GM19023 (cell line): ENCODE measurements around the gene SIGLEC10.
A peak's percentile ranks its signal among the peaks of the same experiment; 100 is the strongest.
"Not testable (repeated sequence)": the region's sequence is repeated elsewhere in the genome, so short reads cannot be mapped to it uniquely, and the experiment has no call there.

Experiments used
- ATAC-seq: cut with Tn5 transposase; IDR thresholded peaks from one replicate; pipeline ENCODE4 v1.9.1; 2021; ENCODE audit warnings: mild to moderate bottlenecking, moderate library complexity; ENCODE audit not compliant: unreplicated experiment

SIGLEC10 gene

DNA sequence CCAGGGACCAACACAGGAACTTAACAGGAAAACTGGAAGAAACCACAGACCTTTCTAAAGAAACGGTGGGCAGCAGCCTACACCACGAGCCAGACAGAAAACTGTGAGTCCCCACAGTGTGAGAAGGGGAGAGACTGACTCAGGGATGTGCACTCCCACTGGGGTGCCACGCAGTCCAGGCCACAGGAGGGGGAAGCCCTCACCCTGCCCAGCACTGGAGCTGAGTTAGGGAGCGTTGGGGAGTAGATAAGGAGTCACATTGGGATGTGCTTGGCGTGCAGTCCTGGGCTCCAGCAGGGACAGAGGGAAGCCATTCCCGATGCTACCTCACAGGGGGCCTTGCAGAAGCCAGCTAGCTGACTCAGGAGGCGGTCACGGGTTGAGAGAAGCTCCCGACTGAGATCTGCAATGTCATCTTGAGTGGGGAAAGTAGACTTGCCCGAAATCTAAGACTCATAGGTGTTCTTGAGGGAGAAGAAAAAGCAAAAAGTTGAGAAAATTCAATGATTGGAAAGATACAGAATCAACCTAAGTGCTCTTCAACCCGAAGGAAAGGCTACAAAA is 23.5 kb upstream of the SIGLEC10 start:
- no peak for ATAC-seq

DNA sequence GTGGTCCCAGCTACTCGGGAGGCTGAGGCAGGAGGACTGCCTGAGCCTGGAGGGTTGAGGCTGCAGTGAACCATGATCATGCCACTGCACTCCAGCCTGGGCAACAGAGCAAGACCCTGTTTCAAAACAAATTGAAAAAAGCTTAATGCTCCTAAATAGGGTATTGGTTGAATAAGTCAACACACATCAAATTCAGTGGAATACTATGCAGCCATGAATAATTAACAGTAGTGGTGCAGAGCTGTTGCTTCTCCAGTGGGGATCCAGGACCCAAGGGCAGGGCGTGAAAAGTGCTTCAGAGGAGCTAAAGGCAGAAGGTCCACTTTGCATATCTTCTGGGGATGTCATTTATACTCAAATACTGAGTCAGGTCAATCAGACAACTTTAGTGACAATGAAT is 22.6 kb upstream of the SIGLEC10 start:
- no peak for ATAC-seq

DNA sequence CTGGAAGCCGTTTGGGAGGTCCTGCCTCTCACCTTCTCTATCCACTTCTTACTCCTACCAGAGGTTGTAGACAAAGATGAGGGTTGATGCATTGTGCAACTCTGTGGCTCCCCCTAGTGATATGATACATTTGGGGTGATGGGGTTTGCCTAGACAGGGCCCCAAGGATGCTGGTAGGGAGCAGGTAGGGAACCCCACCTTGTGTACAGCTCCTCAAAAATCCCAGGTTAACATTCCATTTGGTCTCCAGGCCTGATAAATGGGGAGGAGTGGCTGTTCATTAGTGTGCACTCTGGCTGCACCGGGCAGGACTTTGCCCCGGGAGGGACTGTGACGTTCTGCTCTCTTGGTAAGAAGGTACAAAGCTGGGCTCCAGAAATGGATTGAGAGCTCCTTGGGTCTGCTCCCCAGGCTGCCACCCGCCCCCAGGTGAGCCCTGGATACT is 21.6 kb upstream of the SIGLEC10 start:
- ATAC-seq = no peak

DNA sequence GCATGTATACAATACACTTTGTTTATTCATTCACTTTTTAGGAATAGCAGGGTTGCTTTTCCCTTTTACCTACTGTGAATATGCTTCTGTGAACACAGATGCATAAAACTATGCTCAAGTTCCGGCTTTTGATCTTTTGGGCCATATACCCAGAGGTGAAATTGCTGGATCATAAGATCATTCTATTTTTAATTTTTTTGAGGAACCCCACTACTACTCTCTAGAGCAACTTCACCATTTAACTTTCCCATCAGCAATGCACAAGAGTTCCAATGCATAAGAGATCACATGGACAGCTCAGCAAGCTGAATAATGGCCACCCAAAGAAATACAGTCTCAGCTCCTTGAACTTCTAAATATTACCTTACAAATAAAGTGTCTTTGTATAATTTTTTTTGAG is 17.0 kb upstream of the SIGLEC10 start:
- ATAC-seq = no peak

DNA sequence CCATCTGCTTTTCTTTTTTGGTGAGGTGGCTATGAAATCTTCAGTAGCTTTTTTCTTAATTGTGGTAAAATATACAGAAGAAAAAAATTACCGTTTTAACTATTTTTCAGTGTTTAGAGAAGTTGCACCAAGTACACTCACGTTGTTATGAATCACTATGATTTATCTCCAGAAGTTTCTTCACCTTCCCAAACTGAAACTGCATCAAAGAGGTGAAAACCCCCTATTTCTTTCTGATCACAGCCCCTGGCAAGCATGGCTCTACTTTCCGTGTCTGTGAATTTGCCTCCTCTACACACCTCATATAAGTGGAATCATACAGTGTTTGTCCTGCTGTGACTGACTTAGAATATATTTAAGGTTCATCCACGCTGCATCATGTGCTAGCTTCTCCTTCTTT is 15.6 kb upstream of the SIGLEC10 start:
- no peak for ATAC-seq

DNA sequence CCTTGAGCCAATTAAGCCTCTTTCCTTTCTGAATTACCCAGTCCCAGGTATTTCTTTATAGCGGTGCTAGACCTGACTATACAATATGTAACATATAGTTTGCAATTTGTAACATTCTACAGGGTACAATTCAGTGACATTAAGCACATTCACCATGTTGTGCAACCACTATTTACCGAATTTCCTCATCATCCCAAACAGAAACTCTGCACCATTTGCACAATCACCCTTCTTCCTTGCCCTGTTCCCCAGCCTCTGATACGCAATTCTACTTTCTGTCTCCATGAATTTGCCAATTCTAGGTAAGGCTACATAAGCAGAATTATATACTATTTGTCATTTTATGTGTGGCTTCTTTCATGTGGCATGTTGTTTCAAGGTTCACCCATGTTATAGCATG is 13.7 kb upstream of the SIGLEC10 start:
- no peak for ATAC-seq

DNA sequence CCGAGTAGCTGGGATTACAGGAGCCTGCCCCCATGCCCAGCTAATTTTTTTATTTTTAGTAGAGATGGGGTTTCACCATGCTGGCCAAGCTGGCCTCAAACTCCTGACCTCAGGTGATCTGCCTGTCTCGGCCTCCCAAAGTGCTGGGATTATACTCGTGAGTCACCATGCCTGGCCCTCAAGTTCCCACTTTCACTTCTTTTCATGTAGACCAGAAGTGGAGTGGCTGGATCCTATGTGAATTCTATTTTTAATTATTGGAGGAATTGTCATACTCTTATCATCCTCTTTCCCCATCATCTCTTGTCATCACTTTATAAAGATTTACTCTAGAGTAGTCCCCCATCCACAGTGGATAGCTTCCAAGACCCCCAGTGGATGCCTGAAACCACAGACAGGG is 12.8 kb upstream of the SIGLEC10 start:
- no peak for ATAC-seq

DNA sequence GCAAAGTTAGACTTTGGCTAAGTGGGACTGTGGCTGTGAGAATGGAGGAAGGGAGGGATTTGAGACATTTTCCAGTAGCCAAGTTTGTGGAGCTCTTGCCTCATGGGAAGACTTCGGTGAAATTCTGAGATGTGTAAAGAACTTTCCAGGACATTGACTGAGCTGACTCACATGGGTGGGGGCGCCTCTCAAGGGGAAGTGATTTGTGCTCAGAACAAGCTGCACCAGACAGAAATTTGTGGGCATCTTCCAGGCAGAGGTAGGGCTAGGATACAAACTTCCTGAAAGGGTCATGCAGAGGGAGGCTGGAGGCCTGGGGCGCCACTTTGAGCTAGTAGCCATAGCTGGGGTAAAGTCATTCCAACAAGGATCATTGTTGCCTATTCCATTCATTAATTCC is 9.8 kb upstream of the SIGLEC10 start:
- no peak for ATAC-seq

DNA sequence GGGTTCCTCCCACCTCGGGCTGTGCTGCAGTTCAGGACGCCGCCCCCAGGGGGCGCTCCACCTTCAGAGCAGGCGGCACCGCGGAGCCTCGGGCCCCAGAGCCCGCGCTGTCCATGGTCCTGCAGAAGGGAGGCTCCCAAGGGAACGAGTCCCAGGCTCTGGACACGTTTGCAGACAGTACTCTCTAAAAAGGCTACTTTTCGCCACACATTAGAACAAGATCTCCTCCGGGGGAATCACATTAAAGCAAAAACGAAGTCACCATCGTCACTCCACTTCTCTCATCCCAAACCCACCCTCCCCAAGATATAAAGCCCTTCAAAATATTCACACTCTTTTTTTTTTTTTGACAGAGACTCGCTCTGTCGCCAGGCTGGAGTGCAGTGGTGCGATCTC is 4.6 kb upstream of the SIGLEC10 start:
- no peak for ATAC-seq

DNA sequence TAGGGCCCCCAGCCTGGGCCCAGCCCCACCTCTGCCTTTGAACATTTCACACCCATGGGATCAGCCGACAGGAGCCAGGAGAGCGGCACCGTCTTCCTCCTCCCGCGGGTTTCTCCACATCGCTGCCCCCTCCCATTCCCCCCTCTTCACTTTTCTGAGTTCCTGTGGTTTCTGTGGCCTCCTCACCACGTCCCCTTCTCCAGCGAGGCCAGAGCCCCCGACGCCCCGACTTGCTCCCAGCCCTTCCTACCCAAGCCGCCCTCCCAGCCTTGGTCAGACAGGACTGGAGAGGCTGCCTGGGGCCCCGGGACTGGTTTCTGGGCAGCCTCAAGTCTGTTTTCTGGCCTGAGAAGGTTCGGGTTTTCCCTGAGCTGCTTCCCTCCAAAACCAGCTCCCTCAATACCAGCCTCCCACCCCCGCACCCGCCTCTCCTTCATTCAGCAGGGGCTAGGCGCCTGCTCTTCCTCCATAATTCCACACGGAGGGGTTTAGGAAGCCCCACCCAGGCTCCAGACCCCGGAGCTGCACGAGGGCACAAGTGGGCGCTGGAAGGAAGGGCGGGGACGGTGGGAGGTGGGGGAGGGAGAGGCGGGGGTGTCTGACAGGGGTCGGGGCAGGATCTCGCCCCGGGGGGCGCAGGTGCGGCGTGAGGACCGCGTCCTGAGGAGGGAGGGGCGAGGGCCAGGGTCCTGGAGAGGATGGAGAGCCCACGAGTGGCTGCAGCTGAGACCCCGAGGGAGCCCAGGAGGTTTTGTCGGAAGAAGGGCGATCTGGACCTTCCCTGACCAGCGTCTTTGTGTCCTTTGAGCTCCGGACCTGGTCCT is 4.0 kb upstream of the SIGLEC10 start:
- no peak for ATAC-seq

DNA sequence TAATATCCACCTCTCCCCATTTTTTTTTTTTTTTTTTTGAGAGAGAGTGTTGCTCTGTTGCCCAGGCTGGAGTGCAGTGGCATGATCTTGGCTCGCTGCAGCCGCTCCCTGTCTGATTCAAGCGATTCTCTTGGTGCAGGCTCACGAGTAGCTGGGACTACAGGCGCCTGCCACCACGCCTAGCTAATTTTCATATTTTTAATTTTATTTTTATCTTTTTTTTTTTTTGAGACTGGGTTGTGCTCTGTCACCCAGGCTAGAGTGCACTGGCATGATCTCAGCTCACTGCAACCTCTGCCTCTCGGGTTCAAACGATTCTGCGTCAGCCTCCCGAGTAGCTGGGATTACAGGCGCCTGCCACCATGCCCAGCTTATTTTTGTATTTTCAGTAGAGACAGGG is 3.1 kb upstream of the SIGLEC10 start:
- not testable (repeated sequence) for ATAC-seq

DNA sequence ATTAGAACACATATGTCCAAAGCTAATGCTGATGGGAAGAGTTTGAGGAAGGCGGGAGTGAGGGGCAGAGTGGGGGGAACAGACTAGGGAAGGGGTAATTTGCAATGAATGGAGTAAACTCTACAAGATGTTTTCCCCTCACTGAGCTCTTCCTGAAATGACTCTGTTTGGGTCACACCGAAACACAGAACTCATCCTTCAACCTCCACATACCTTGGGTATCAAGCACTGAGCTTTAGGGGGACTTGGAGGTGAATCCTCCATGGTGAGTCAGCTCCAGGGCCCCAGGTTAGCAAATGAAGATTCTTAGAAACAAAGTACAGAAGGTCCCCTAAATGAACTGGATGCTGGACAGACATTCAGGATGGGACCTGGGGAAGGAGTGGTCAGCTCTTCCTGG is 1.3 kb upstream of the SIGLEC10 start:
- no peak for ATAC-seq

DNA sequence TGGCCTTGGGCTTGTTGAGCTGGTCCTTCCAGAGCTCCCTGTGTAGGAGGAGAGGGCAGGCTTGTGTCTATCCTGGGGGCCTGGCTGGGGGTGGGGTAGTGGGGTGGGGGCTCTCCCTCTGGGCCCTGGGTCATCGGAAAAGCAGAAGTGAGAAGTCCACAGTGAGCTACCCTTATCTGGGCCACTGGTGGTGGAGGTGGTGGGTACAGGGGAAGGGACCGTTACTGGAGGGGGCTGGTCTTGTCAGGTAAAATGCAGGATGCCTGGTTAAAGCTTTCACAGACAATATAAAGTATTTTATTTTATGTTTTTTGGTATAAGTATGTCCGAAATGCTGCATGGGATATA is 342 bp upstream of the SIGLEC10 start:
- peak; percentile 24 for ATAC-seq

DNA sequence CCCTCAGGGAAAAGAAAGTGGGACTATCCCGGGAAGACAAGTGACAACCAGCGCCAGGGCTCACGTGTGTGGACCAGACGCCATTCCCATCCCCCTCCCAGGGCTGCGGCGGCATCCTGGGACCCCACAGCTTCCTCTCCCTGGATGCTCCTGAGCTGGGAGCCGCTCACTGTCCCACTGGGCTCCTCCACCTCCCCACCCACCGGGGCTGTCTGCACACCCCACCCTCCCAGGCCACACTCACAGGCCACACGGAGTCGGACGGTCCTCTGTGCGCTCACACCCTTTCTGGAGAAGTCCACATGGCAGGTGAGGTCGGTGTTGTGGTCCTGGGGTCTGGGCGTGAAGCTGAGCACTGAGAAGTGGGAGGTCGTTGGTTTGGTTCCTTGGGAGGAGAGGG is 1.0 kb downstream of the SIGLEC10 start:
- ATAC-seq = not testable (repeated sequence)

DNA sequence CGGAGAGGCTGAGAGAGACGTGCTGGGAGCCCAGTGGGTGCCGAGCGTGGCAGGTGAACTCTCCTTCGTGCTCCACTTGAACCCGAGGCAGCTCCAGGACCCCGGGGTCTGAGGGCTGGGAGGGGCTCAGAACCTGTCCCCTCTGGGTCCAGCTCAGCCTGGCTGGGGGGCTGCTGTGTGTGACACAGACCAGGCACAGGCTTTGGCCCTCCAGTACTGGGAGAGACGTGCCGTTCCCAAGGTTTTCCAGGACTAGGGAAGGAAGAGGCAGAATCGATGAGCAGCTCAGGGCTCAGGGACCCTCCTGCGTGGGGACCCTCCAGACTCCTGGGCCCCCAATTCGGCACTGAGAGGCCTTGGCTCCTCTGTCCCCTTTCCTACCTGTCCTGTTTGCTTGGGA is 2.3 kb downstream of the SIGLEC10 start:
- ATAC-seq = no peak

DNA sequence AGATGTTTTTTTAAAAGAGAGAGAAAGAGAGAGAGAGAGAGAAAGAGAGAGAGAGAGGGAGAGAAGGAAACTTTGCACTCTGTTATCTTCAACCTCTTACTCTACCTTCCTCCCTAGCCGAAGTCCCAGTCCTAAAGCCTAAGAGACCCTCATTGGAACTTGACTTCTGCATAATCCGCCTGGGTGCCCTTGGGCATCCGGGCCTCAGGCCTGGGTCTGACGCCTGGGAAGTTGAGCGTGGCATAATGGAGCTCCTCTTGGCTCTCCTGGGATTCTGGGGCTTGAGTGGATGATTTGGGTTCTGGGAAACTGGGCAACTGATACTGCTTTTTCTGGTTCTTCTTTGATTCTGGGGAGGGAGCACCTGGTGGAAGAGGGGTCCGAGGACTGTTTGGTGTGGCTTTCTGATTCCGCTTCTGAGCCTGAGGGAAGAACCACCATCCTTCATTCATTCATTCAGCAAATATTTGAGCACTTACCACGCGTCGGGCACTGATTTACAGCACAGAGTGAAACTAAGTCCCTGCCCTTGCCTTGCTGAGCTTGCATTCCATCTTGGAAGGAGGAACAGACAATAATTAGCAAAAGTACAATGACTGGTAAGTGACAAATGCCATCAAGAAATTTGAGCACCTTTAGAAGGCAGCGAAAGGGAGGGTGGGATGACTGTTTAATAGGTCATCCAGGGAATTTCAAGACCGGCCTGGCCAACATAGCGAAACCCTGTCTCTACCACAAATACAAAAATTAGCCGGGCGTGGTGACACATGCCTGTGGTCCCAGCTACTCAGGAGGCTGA is 6.3 kb downstream of the SIGLEC10 start:
- no peak for ATAC-seq

DNA sequence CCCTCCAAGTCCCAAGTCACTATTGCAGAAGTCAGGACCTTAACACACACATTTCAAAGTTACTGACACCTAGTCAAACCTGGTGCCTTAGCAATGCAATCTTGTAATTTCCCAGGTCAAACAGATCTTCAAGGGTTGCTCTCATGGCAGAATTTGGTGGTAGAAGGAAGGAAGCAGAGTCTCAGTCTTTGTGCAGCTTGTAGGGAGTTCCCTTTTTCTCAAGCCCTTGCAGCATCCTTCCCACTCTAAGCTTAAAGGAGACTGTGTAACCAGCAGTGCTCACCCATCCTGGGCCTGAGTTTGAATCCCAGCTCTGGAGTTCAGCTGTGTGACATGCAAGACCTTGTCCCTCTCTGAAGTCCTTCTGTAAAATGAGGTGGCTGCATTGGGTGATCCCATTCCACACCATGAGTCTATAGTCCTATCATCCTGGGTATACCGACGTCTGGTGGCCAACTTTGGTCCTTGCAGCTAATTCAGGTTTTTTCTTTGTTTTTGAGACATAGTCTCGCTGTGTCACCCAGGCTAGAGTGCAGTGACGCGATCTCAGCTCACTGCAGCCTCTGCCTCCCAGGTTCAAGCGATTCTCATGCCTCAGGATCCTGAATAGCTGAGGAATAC is 9.8 kb downstream of the SIGLEC10 start:
- ATAC-seq = no peak

DNA sequence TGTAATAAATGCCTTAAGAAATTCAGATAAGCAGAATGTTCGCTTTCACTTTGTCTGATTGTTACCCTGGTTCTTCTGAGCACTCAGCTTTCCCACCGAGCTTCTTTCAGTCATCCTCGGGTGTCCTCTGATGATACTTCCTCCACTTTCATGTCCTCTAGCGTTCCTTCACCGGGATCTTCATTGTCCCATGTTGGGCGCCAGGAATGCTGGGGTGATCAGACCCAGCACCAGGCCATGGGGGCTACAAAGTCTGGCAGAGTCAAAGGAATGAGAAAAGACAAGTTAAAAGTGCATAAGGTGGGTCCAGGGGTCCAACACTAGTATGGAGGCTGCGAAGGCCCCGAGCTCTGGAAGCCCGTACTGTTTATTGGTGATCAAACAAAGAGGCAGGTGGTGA is 15.3 kb downstream of the SIGLEC10 start:
- no peak for ATAC-seq

DNA sequence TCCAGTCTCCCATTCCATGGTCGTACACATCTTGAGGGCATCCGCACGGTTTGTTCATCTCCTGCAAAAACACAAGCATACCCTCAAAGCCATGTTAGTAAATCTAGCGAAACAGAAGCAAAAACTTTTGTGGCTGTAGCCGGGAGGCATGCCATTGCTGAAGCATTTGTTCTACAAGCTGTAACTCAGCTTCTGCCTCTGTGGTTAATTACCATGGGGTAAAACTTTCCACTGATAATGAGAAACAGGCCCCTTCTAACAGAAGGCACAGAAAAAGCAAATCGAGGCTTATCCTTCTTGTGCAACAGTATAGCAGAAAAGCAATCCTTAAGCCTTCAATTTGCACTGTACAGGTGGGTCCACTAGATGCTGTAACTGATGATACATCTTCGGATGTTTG is 17.5 kb downstream of the SIGLEC10 start:
- ATAC-seq = not testable (repeated sequence)

DNA sequence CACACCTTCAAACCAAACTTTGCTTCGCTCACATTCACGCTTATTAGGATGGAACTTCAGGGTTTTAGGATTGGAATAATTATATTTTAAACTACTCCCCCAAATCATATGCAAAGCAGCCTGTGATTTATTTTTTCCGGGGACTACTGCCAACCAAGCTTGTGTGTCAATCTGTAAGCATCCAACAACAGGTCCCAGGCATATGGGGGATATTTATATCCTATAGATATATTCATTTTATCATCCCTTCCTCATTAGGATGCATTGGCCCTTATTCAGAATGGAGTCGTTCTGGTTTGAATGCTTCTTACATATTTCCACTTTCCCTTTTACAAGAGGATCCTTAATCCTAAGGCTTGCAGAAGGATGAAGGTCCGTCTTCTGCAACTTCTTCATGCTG is 18.2 kb downstream of the SIGLEC10 start:
- no peak for ATAC-seq

DNA sequence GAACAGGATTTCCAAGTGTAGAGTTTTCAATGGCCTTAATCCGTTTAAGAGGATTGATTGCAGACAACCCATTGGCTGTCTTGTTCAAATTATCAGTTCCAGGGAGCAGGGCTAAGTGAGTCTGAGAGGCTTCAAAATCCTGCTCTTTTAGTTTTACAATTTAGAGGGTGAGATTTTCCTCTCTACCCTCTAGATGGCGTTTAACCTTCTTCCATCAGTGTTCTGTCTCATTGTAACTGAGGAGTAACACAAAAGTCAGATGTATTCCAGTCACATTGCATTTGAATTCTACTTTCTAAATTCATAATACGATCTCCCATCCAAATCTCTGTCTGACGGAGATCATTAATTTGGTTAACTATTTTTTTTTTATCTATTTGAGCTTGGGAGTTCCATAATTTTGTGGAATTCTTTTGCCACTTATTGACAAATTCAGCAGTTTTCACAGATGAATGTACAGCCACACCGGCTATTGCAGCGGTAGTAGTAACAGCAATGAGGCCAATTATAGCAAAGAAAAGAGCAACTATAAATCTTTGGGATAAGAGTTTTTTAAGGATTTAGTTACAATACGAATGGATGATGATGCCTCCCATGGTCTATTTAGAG is 19.2 kb downstream of the SIGLEC10 start:
- ATAC-seq = no peak
